HL-60 (cell line): ENCODE data around the gene MAP3K4.

Experiments used
- DNase-seq, 2 experiments: peaks; one replicate each; pipeline ENCODE4 v3.0.0-alpha.2; 2010 to 2020; ENCODE audit warnings: low read depth in 1 of 2, low spot score in 1 of 2
- H3K27ac ChIP-seq: fragments of 250-450 bp; sonication (Bioruptor Pico); replicated peaks from 2 replicates; pipeline ENCODE4 v1.5.1; 2020; ENCODE audit warnings: mild to moderate bottlenecking, moderate library complexity
- H3K27me3 ChIP-seq: fragments of 250-450 bp; sonication (Bioruptor Pico); 2 replicates; pipeline ENCODE4 v1.5.1; 2021; ENCODE audit warnings: mild to moderate bottlenecking, moderate library complexity; ENCODE audit not compliant: insufficient read depth, poor library complexity, severe bottlenecking
- H3K4me3 ChIP-seq: replicated peaks from 2 replicates; pipeline ENCODE4 v1.5.1; 2011; ENCODE audit warnings: mild to moderate bottlenecking, control low read depth, low read length; ENCODE audit not compliant: insufficient read depth
- GABPA ChIP-seq: IDR thresholded peaks from 2 replicates; pipeline ENCODE4 v1.6.1; 2012; ENCODE audit warnings: low read depth
- POLR2AphosphoS5 ChIP-seq: IDR thresholded peaks from 2 replicates; pipeline ENCODE4 v1.6.1; 2012; ENCODE audit warnings: low read depth
- SPI1 ChIP-seq: IDR thresholded peaks from 2 replicates; pipeline ENCODE4 v1.6.1; 2012; ENCODE audit warnings: low read depth, mild to moderate bottlenecking, borderline replicate concordance
- TF ChIP-seq, protein P1 (sequence below): IDR thresholded peaks from 2 replicates; pipeline ENCODE4 v1.6.1; 2012; ENCODE audit warnings: low read depth; ENCODE audit not compliant: insufficient replicate concordance
- TF ChIP-seq, protein P2 (sequence below): IDR thresholded peaks from one replicate; pipeline ENCODE4 v1.5.1; 2011; ENCODE audit warnings: low read length, control low read depth, inconsistent platforms; ENCODE audit not compliant: insufficient read depth

MAP3K4 gene

DNA sequence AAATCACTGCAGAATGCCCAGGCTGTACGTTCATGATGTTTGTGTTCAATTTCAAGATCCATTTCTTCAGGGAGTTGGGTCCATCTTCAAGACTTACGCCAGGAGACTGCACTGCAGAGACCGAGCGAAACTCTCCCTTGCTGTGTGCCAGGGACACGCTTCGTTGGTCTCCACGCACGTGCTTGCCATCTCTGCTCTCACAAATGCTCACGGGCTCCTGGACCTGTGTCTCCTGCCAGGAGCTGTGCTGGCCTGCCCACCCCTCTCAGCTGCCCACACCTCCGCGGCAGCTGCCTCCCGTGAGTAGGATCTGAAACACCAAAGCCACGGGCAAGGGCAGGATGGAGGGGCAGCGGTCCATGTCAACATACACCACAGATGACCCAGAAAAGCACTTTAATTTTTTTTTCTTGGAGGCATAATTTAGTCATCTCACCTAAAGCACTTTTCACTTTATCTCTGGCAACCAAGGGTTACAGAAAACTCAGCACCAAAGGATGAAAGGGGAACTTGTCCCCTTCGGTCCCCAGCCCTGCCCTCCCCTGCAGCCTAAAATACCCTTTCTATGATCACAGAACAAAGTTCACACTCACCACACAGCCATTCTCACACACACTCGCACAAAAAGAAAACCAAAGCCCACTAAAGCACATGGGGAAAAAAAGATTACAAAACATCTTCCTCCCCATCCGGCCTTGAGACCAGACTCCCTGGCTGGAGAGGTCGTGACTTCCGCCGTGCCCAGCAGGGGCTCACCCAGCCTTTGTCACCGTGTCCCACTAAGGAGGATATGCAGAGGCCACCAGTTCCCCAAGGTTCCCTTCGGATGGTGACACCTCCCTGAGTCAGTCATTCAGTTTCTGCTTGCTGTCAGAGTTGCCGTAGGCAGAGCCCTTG, 144.4 kb downstream of the MAP3K4 start:
- Histone ChIP-seq H3K4me3 (no peak overlapping the region), H3K27me3 (no peaks in the 10 kb centered on the region), H3K27ac (no peak overlapping the region)
- DNase-seq: no peak
- TF ChIP-seq GABPA (no peak), POLR2AphosphoS5 (0 out of 2 replicates have a peak, but pooled peaks have one; percentile 27)

- TF ChIP-seq, protein P1, sequence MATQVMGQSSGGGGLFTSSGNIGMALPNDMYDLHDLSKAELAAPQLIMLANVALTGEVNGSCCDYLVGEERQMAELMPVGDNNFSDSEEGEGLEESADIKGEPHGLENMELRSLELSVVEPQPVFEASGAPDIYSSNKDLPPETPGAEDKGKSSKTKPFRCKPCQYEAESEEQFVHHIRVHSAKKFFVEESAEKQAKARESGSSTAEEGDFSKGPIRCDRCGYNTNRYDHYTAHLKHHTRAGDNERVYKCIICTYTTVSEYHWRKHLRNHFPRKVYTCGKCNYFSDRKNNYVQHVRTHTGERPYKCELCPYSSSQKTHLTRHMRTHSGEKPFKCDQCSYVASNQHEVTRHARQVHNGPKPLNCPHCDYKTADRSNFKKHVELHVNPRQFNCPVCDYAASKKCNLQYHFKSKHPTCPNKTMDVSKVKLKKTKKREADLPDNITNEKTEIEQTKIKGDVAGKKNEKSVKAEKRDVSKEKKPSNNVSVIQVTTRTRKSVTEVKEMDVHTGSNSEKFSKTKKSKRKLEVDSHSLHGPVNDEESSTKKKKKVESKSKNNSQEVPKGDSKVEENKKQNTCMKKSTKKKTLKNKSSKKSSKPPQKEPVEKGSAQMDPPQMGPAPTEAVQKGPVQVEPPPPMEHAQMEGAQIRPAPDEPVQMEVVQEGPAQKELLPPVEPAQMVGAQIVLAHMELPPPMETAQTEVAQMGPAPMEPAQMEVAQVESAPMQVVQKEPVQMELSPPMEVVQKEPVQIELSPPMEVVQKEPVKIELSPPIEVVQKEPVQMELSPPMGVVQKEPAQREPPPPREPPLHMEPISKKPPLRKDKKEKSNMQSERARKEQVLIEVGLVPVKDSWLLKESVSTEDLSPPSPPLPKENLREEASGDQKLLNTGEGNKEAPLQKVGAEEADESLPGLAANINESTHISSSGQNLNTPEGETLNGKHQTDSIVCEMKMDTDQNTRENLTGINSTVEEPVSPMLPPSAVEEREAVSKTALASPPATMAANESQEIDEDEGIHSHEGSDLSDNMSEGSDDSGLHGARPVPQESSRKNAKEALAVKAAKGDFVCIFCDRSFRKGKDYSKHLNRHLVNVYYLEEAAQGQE: no peak
- TF ChIP-seq, protein P2, sequence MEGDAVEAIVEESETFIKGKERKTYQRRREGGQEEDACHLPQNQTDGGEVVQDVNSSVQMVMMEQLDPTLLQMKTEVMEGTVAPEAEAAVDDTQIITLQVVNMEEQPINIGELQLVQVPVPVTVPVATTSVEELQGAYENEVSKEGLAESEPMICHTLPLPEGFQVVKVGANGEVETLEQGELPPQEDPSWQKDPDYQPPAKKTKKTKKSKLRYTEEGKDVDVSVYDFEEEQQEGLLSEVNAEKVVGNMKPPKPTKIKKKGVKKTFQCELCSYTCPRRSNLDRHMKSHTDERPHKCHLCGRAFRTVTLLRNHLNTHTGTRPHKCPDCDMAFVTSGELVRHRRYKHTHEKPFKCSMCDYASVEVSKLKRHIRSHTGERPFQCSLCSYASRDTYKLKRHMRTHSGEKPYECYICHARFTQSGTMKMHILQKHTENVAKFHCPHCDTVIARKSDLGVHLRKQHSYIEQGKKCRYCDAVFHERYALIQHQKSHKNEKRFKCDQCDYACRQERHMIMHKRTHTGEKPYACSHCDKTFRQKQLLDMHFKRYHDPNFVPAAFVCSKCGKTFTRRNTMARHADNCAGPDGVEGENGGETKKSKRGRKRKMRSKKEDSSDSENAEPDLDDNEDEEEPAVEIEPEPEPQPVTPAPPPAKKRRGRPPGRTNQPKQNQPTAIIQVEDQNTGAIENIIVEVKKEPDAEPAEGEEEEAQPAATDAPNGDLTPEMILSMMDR: no peak
- TF ChIP-seq POLR2AphosphoS5 (no peak), SPI1 (no peak), GABPA (no peak)
- H3K27me3 ChIP-seq: no peaks in the 10 kb centered on the region
- H3K4me3 ChIP-seq: no peak overlapping the region
- no peak for DNase-seq
- no peak overlapping the region for H3K27ac ChIP-seq
These were observed 145.1 kb downstream of the MAP3K4 start for GRCh38 chr6:161136655-161137054.

DNA sequence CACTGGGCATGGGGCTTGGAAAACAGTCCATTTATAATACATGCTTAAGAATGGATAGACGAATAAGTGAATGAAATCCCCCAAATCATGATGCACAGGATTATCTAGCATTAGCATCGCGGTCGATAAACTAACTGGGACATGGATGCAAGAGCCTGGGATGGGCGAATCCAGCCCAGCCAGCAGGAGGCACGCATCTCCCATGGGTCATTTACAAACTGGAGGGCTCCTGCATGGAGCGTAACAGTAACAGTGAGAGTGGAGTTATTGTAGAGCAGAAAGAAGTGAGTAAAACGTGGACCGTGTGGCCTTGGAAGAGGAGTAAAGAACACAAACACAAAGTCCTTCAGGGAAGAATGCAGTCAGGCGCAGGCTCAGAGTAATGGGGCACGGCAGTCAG, 145.8 kb downstream of the MAP3K4 start:
- TF ChIP-seq POLR2AphosphoS5 (no peak), SPI1 (no peak), GABPA (no peak)
- TF ChIP-seq, protein P1: no peak
- TF ChIP-seq, protein P2: no peak
- H3K4me3 ChIP-seq: no peak overlapping the region
- no peaks in the 10 kb centered on the region for H3K27me3 ChIP-seq
- H3K27ac ChIP-seq: no peak overlapping the region
- no peak for DNase-seq

DNA sequence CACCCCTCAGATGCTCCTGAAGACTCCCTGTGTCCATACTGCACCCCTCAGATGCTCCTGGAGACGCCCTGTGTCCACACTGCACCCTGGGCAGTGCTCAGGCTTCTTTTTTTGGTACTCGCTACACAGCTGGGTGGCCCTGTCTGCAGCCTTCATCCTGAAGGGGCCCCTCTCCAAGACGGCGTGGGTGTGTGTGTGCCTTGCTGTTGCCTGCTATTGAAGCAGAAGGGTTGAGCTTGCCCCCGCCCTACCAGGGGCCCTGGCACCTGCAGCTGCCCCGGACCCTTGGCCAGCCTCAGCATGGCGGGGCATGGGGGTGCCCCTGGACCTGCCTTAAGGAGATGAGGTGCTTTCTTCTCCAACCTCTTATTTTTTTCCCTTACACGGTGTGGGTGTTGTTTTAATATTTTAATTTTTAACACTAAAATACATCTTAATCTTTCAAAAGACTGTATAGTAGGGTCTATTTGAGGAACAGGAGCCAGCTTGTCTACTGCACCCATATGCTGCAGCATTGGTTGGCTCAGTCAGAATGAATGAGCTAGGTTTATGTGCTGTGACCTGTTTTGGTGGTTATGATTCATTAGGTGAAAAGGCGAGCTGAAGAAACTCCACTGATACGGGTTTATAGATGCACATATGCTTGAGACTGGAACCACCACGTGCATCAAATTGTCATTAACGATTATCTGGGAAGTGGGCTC, 146.4 kb downstream of the MAP3K4 start:
- Histone ChIP-seq H3K27ac (no peak overlapping the region), H3K27me3 (no peaks in the 10 kb centered on the region), H3K4me3 (no peak overlapping the region)
- DNase-seq: no peak
- TF ChIP-seq, protein P1: no peak
- TF ChIP-seq POLR2AphosphoS5 (no peak), SPI1 (no peak), GABPA (no peak)
- TF ChIP-seq, protein P2: no peak
